IMR-90 (cell line): ENCODE results near the gene GRAMD1A. TPM values are rescaled to one million over a fixed set of nuclear protein-coding genes. Genes with fewer than 3 reads are reported as not detected.

ENCODE experiments used
- ATAC-seq: fragments of 200-7000 bp; cut with Tn5 transposase; 2 replicates; pipeline ENCODE4 v1.9.1; 2020; ENCODE audit warnings: low read depth, mild to moderate bottlenecking, moderate library complexity
- BruUV-seq: library from RNA; stranded (reverse); fragments of 400-500 nt; replicated peaks from 2 replicates; lab custom pipeline; 2021; lab: Mats Ljungman, UMichigan
- CTCF ChIA-PET: fragments of 300-600 bp; formaldehyde crosslinking; extraction: SDS; loops from one replicate; lab custom pipeline; 2021; ENCODE audit warnings: antibody characterized with exemption; lab: Yijun Ruan, JAX
- POLR2A ChIA-PET: fragments of 300-600 bp; sonication (Branson Sonifier 250); formaldehyde crosslinking; loops from one replicate; lab custom pipeline; 2022; ENCODE audit warnings: antibody characterized with exemption; ENCODE audit not compliant: unreplicated experiment; lab: Charles Lee
- DNase-seq: peaks from one replicate; pipeline ENCODE4 v3.0.0; 2013
- H2AFZ ChIP-seq: replicated peaks from 2 replicates; pipeline ENCODE3; 2013; ENCODE audit warnings: low read length, mild to moderate bottlenecking; ENCODE audit not compliant: poor library complexity
- H2AK5ac ChIP-seq: 2 replicates; pipeline ENCODE4 v1.6.1; 2013; ENCODE audit warnings: low read depth, low read length, inconsistent platforms
- H2AK9ac ChIP-seq: replicated peaks from 2 replicates; pipeline ENCODE3; 2013; ENCODE audit warnings: mild to moderate bottlenecking, low read depth, low read length, moderate library complexity; ENCODE audit not compliant: poor library complexity
- H2BK120ac ChIP-seq: 2 replicates; pipeline ENCODE4 v1.6.1; 2013; ENCODE audit warnings: low read depth, low read length, inconsistent platforms
- H2BK15ac ChIP-seq: 3 replicates; pipeline ENCODE4 v1.6.1; 2013; ENCODE audit warnings: low read depth, low read length, inconsistent platforms
- H2BK20ac ChIP-seq: 2 replicates; pipeline ENCODE4 v1.6.1; 2013; ENCODE audit warnings: low read depth, mild to moderate bottlenecking, inconsistent platforms, low read length, moderate library complexity
- H2BK5ac ChIP-seq: 2 replicates; pipeline ENCODE4 v1.6.1; 2013; ENCODE audit warnings: mild to moderate bottlenecking, low read depth, low read length, inconsistent platforms; ENCODE audit not compliant: poor library complexity, severe bottlenecking
- H3K14ac ChIP-seq: replicated peaks from 2 replicates; pipeline ENCODE4 v1.6.1; 2013; ENCODE audit warnings: low read depth, low read length, inconsistent platforms
- H3K18ac ChIP-seq: 2 replicates; pipeline ENCODE4 v1.6.1; 2013; ENCODE audit warnings: low read depth, low read length, control low read depth
- H3K23ac ChIP-seq: 2 replicates; pipeline ENCODE4 v1.6.1; 2013; ENCODE audit warnings: low read depth, low read length, inconsistent platforms
- H3K27ac ChIP-seq: 2 replicates; pipeline ENCODE4 v1.5.1; 2013; ENCODE audit warnings: mild to moderate bottlenecking, control low read depth, low read length; ENCODE audit not compliant: insufficient read depth
- H3K27me3 ChIP-seq: 2 replicates; pipeline ENCODE4 v1.6.1; 2013; ENCODE audit warnings: low read length; ENCODE audit not compliant: control insufficient read depth, insufficient read depth
- H3K36me3 ChIP-seq: 2 replicates; pipeline ENCODE4 v1.6.1; 2013; ENCODE audit warnings: low read length, mixed read lengths; ENCODE audit not compliant: control insufficient read depth, insufficient read depth
- H3K4ac ChIP-seq: 2 replicates; pipeline ENCODE4 v1.6.1; 2013; ENCODE audit warnings: low read depth, low read length, inconsistent platforms
- H3K4me1 ChIP-seq: 2 replicates; pipeline ENCODE4 v1.6.1; 2013; ENCODE audit warnings: low read length, mixed read lengths; ENCODE audit not compliant: control insufficient read depth, insufficient read depth
- H3K4me2 ChIP-seq: 2 replicates; pipeline ENCODE4 v1.6.1; 2013; ENCODE audit warnings: low read depth, mild to moderate bottlenecking, control low read depth, low read length, moderate library complexity
- H3K4me3 ChIP-seq: 2 replicates; pipeline ENCODE4 v1.5.1; 2013; ENCODE audit warnings: low read depth, mild to moderate bottlenecking, control low read depth, low read length, moderate library complexity; ENCODE audit not compliant: insufficient read depth
- H3K56ac ChIP-seq: 2 replicates; pipeline ENCODE4 v1.6.1; 2013; ENCODE audit warnings: low read length, inconsistent platforms; ENCODE audit not compliant: insufficient read depth; ENCODE audit errors: extremely low read depth
- H3K79me1 ChIP-seq, 2 experiments: 2 replicates each; pipeline ENCODE4 v1.6.1; 2013; ENCODE audit warnings: low read length in 2 of 2, inconsistent platforms in 1 of 2, low read depth in 1 of 2
- H3K9ac ChIP-seq: 2 replicates; pipeline ENCODE4 v1.6.1; 2013; ENCODE audit warnings: low read depth, low read length, control low read depth
- H3K9me1 ChIP-seq: 2 replicates; pipeline ENCODE4 v1.6.1; 2013; ENCODE audit warnings: low read length, inconsistent platforms; ENCODE audit not compliant: insufficient read depth
- H3K9me3 ChIP-seq: 2 replicates; pipeline ENCODE4 v1.6.1; 2013; ENCODE audit warnings: low read length; ENCODE audit not compliant: control insufficient read depth, insufficient read depth
- H4K20me1 ChIP-seq: 2 replicates; pipeline ENCODE4 v1.6.1; 2013; ENCODE audit warnings: low read length, inconsistent platforms; ENCODE audit not compliant: insufficient read depth
- H4K5ac ChIP-seq: 2 replicates; pipeline ENCODE4 v1.6.1; 2013; ENCODE audit warnings: mild to moderate bottlenecking, low read depth, low read length, control low read depth
- H4K8ac ChIP-seq, 2 experiments: 2 replicates each; pipeline ENCODE4 v1.6.1; 2013; ENCODE audit warnings: low read depth in 2 of 2, low read length in 2 of 2, control low read depth in 1 of 2, inconsistent platforms in 1 of 2
- H4K91ac ChIP-seq: 2 replicates; pipeline ENCODE4 v1.6.1; 2013; ENCODE audit warnings: low read depth, low read length, inconsistent platforms; ENCODE audit not compliant: insufficient read depth
- BHLHE40 ChIP-seq: fragments of 150-350 bp; IDR thresholded peaks from 2 replicates; pipeline ENCODE4 v1.6.1; 2016; ENCODE audit warnings: mild to moderate bottlenecking, low read depth, low read length
- FOS ChIP-seq: fragments of 150-350 bp; IDR thresholded peaks from 2 replicates; pipeline ENCODE4 v1.6.1; 2016; ENCODE audit warnings: low read depth, low read length
- MAFK ChIP-seq: IDR thresholded peaks from 2 replicates; pipeline ENCODE4 v1.6.1; 2012; ENCODE audit warnings: low read depth, low read length, improper control_type of control experiment
- WGBS, 2 experiments: methylation state at CpG; one replicate each; pipeline versions ENCODE4 v1.1.5 to v1.1.7; 2013; ENCODE audit warnings: missing lambda C conversion rate in 2 of 2; ENCODE audit not compliant: insufficient read length in 1 of 2; ENCODE audit errors: extremely low coverage in 2 of 2; 5-methylcytosine and 5-hydroxymethylcytosine counted together
- dilution Hi-C: fragments of 300-500 bp; cut with HindIII; formaldehyde crosslinking; loops from one replicate; pipeline ENCODE4 v1.14.3; 2018; ENCODE audit warnings: low sequenced_read_pairs; ENCODE audit not compliant: unreplicated experiment
- in situ Hi-C: fragments of 300-500 bp; cut with MboI; formaldehyde crosslinking; loops from 3 replicates; pipeline ENCODE4 v1.14.3; 2019; ENCODE audit warnings: low sequenced_read_pairs, inconsistent platforms, mixed read lengths
- intact Hi-C: fragments of 100-400 bp; cut with micrococcal nuclease; formaldehyde crosslinking; loops from 2 replicates; pipeline ENCODE4 v1.10.0; 2022
- polyA plus RNA-seq, 3 experiments: library from polyadenylated mRNA; depleted of rRNA; stranded (reverse); fragments of >200 nt; gene quantifications; 2 replicates each; pipeline ENCODE4 v1.2.3, GENCODE V29; 2012; ENCODE audit warnings: low replicate concordance in 1 of 3
- total RNA-seq: library from RNA; depleted of rRNA; stranded (reverse); fragments of >200 nt; gene quantifications from 2 replicates; pipeline ENCODE4 v1.2.3, GENCODE V29; 2012

GRAMD1A gene
- total and polyA plus RNA-seq, 2 of the 4 experiments (the other 2 are of a cell fraction), result 11.1 to 63.0 TPM

- Histone ChIP-seq H4K91ac (no peak overlapping the region), H3K56ac (no peak overlapping the region), H2AK5ac (no peak overlapping the region), H2BK120ac (no peak overlapping the region), H3K9me3 (peaks cover 7% of the 10 kb centered on the region), H2BK20ac (no peak overlapping the region), H3K4me2 (no peak overlapping the region), H3K36me3 (no peaks in the 10 kb centered on the region), H4K8ac (no peak overlapping the region), H4K20me1 (no peaks in the 10 kb centered on the region), H3K9me1 (no peaks in the 10 kb centered on the region), H3K27me3 (no peaks in the 10 kb centered on the region), H3K4me3 (no peak overlapping the region), H4K5ac (no peak overlapping the region), H3K4ac (no peak overlapping the region), H3K27ac (no peak overlapping the region), H3K9ac (no peak overlapping the region), H3K79me1 (no peaks in the 10 kb centered on the region), H3K18ac (no peak overlapping the region), H2BK15ac (no peak overlapping the region), H2AK9ac (no peak overlapping the region), H3K4me1 (peaks cover 4% of the 10 kb centered on the region), H2AFZ (no peak overlapping the region), H2BK5ac (no peak overlapping the region), H3K23ac (no peak overlapping the region), H3K14ac (no peak overlapping the region)
- DNase-seq (no peak), ATAC-seq (no peak)
- 82% methylated on average over 10 of the region's 15 CpGs; no CpG with 5 or more reads in 1 of the 2 experiments for WGBS, 2 experiments
- dilution Hi-C loops, result no loop called here
- intact Hi-C loops, result loop anchor here (2.0 kb wide), 1 partner anchor 203 kb away; the partner anchor contains the start of gene USF2
- CTCF ChIA-PET, result interaction anchor here (0.9 to 1.8 kb wide), 5 partner anchors 21 to 75 kb away, joined by 3 to 18 read pairs (median 6); partner anchors contain the start of gene LGI4
- POLR2A ChIA-PET, result no interaction called here
- no peak for TF ChIP-seq BHLHE40
- no peak for TF ChIP-seq MAFK
- TF ChIP-seq FOS, result no peak
- BruUV-seq, result no TSS peak
- in situ Hi-C loops, result loop anchor here (5.0 kb wide), 1 partner anchor 71 kb away; the partner anchor contains the start of genes FXYD1 and LGI4
These were observed 66.0 kb downstream of the GRAMD1A start for GRCh38 chr19:35066121-35066520.
